Nephron progenitor cell (in vitro differentiated cells): ENCODE data around the gene PET117.
"Not testable (repeated sequence)": the region's sequence is repeated elsewhere in the genome, so short reads cannot be mapped to it uniquely, and the experiment has no call there.

Experiments used
- DNase-seq: peaks from one replicate; pipeline ENCODE4 v3.0.0; 2021
- H3K27ac Mint-ChIP-seq: 2 replicates; pipeline ENCODE4 v1.8.0; 2021; ENCODE audit warnings: mild to moderate bottlenecking, moderate library complexity, mixed read lengths
- H3K27me3 Mint-ChIP-seq: 2 replicates; pipeline ENCODE4 v1.8.0; 2021; ENCODE audit warnings: mild to moderate bottlenecking, low read depth, mixed read lengths; ENCODE audit not compliant: poor library complexity
- H3K36me3 Mint-ChIP-seq: 2 replicates; pipeline ENCODE4 v1.8.0; 2021; ENCODE audit warnings: low read depth, mixed read lengths
- H3K4me1 Mint-ChIP-seq: 2 replicates; pipeline ENCODE4 v1.8.0; 2021; ENCODE audit warnings: mixed read lengths
- H3K4me3 Mint-ChIP-seq: 2 replicates; pipeline ENCODE4 v1.8.0; 2021; ENCODE audit warnings: mild to moderate bottlenecking, moderate library complexity, mixed read lengths
- H3K9me3 Mint-ChIP-seq: 2 replicates; pipeline ENCODE4 v1.8.0; 2021; ENCODE audit warnings: mild to moderate bottlenecking, moderate library complexity, mixed read lengths
- CTCF ChIP-seq: fragments of 200-600 bp; sonication (generic); IDR thresholded peaks from 2 replicates; pipeline ENCODE4 v1.5.0; 2021; ENCODE audit warnings: antibody characterized with exemption

PET117 gene, protein sequence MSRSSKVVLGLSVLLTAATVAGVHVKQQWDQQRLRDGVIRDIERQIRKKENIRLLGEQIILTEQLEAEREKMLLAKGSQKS

GRCh38 chr20:18137412-18138265 is at the start of gene PET117, which contains the start of gene KAT14:
Gene PET117 (plus strand): TSS chr20:18137863. CDS start chr20:18137956, 93 bp downstream.
Gene KAT14 (plus strand): TSS chr20:18137863. CDS start chr20:18142661, 4,798 bp downstream.
- H3K4me1 Mint-ChIP-seq = peaks cover 23% of the 10 kb centered on the region
- peak within 1 kb of the TSS; percentile 87 for H3K4me3 Mint-ChIP-seq
- peaks cover 14% of the 10 kb centered on the region for H3K36me3 Mint-ChIP-seq
- H3K27me3 Mint-ChIP-seq = peaks cover 5% of the 10 kb centered on the region
- H3K9me3 Mint-ChIP-seq = no peaks in the 10 kb centered on the region
- peak within 1 kb of the TSS; percentile 95 for H3K27ac Mint-ChIP-seq
- no peak for TF ChIP-seq CTCF
- peak; percentile 96 for DNase-seq

DNA sequence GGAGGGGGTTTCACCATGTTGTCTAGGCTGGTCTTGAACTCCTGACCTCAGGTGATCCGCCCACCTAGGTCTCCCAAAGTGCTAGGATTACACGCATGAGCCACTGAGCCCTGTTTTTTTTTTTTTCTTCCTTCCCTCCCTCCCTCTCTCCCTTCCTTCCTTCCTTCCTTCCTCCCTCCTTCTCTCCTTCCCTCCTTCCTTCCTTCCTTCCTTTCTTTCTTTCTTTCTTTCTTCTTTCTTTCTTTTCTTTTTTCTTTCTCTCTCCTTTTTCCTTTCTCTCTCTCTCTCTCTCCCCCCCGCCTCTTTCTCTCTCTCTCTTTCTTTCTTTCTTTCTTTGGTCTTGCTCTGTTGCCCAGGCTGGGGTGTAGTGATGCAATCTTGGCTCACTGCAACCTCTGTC is 49.4 kb upstream of the PET117 start:
- peaks cover 16% of the 10 kb centered on the region for H3K27me3 Mint-ChIP-seq
- DNase-seq, H3K9me3 Mint-ChIP-seq: not testable (repeated sequence)

GRCh38 chr20:18088841-18089240 is 48.8 kb upstream of the PET117 start:
- H3K4me1 Mint-ChIP-seq, H3K4me3 Mint-ChIP-seq, DNase-seq, H3K36me3 Mint-ChIP-seq, H3K27ac Mint-ChIP-seq, H3K9me3 Mint-ChIP-seq: not testable (repeated sequence)
- H3K27me3 Mint-ChIP-seq = peaks cover 16% of the 10 kb centered on the region

More for the DNA sequence above, 49.4 kb upstream of the PET117 start:
- H3K4me3 Mint-ChIP-seq, H3K36me3 Mint-ChIP-seq, H3K27ac Mint-ChIP-seq, H3K4me1 Mint-ChIP-seq: not testable (repeated sequence)

- H3K36me3 Mint-ChIP-seq = no peaks in the 10 kb centered on the region
Measured at GRCh38 chr20:18090044-18090443, 47.6 kb upstream of the PET117 start.

GRCh38 chr20:18090477-18090876 is 47.2 kb upstream of the PET117 start:
- Mint-ChIP-seq H3K27me3 (peaks cover 15% of the 10 kb centered on the region), H3K36me3 (no peaks in the 10 kb centered on the region), H3K9me3 (no peaks in the 10 kb centered on the region), H3K4me1 (no peaks in the 10 kb centered on the region), H3K27ac (no peak overlapping the region), H3K4me3 (no peak overlapping the region)
- no peak for DNase-seq
- no peak for TF ChIP-seq CTCF

More at GRCh38 chr20:18090044-18090443, 47.6 kb upstream of the PET117 start:
- no peak for TF ChIP-seq CTCF
- no peak for DNase-seq
- no peak overlapping the region for H3K4me3 Mint-ChIP-seq
- H3K4me1 Mint-ChIP-seq = no peaks in the 10 kb centered on the region
- H3K27ac Mint-ChIP-seq = no peak overlapping the region
- H3K27me3 Mint-ChIP-seq = peaks cover 15% of the 10 kb centered on the region
- no peaks in the 10 kb centered on the region for H3K9me3 Mint-ChIP-seq

DNA sequence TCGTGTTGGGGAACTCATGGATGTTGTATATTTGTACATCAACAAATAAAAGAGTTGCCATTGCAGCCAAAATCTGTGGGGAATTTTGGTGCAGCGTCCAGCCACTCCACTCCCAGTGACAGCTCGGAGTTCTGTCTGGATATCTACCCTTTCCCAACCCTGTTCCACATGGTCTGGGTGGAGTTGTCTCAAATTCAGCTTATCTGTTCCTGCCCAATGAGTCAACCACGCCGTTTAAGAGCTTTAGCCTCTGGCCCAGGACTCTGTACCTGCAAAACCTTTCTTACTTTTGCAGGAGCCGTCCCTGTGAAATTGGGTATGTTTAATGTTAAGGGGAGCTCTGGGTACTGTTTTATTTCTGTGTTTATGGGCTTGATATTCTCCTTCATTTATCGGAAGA is 46.0 kb upstream of the PET117 start:
- no peak for TF ChIP-seq CTCF
- H3K4me3 Mint-ChIP-seq = no peak overlapping the region
- DNase-seq = no peak
- H3K4me1 Mint-ChIP-seq = no peaks in the 10 kb centered on the region
- peaks cover 15% of the 10 kb centered on the region for H3K27me3 Mint-ChIP-seq
- H3K27ac Mint-ChIP-seq = no peak overlapping the region
- no peaks in the 10 kb centered on the region for H3K36me3 Mint-ChIP-seq
- H3K9me3 Mint-ChIP-seq = no peaks in the 10 kb centered on the region
